WTC11 (cell line): ENCODE results near the gene TRIAP1. TPM values are rescaled to one million over a fixed set of nuclear protein-coding genes. Genes with fewer than 3 reads are reported as not detected.

ENCODE experiments used
- ATAC-seq: fragments of 200-7000 bp; cut with Tn5 transposase; 2 replicates; pipeline ENCODE4 v1.10.0; 2021; ENCODE audit warnings: mild to moderate bottlenecking, moderate library complexity
- CTCF ChIA-PET: fragments of 300-600 bp; sonication (Branson Sonifier 250); formaldehyde crosslinking; loops from one replicate; lab custom pipeline; 2021; ENCODE audit warnings: antibody characterized with exemption; lab: Charles Lee
- POLR2A ChIA-PET: fragments of 350-600 bp; sonication (Branson Sonifier 250); formaldehyde crosslinking; loops from one replicate; lab custom pipeline; 2021; ENCODE audit warnings: antibody characterized with exemption; lab: Charles Lee
- DNase-seq: peaks from one replicate; pipeline ENCODE4 v3.0.0; 2021; ENCODE audit warnings: low spot score
- H3K27ac Mint-ChIP-seq: 2 replicates; pipeline ENCODE4 v1.8.0; 2021; ENCODE audit warnings: mixed read lengths
- H3K27me3 Mint-ChIP-seq: 2 replicates; pipeline ENCODE4 v1.8.0; 2021; ENCODE audit warnings: low read depth, mild to moderate bottlenecking, moderate library complexity, mixed read lengths
- H3K36me3 Mint-ChIP-seq: 2 replicates; pipeline ENCODE4 v1.8.0; 2021; ENCODE audit warnings: mixed read lengths
- H3K4me1 Mint-ChIP-seq: 2 replicates; pipeline ENCODE4 v1.8.0; 2022; ENCODE audit warnings: mixed read lengths
- H3K4me3 Mint-ChIP-seq: 2 replicates; pipeline ENCODE4 v1.8.0; 2021; ENCODE audit warnings: mild to moderate bottlenecking, moderate library complexity, mixed read lengths
- H3K9me3 Mint-ChIP-seq: 2 replicates; pipeline ENCODE4 v1.8.0; 2021; ENCODE audit warnings: mixed read lengths
- CBFB ChIP-seq: sonication (generic); formaldehyde crosslinking; IDR thresholded peaks from 2 replicates; pipeline ENCODE4 v1.8.1; 2022; ENCODE audit warnings: mild to moderate bottlenecking, low read depth, missing genetic modification reagents
- CDX4 ChIP-seq: fragments of 250-450 bp; sonication (Bioruptor Pico); IDR thresholded peaks from 2 replicates; pipeline ENCODE4 v1.9.0; 2021; ENCODE audit warnings: moderate library complexity, mild to moderate bottlenecking, inconsistent platforms, borderline replicate concordance
- EMX1 ChIP-seq: fragments of 250-450 bp; sonication (Bioruptor Pico); IDR thresholded peaks from 2 replicates; pipeline ENCODE4 v1.8.0; 2021; ENCODE audit warnings: mild to moderate bottlenecking
- ERG ChIP-seq: fragments of 250-450 bp; sonication (Bioruptor Pico); IDR thresholded peaks from 2 replicates; pipeline ENCODE4 v1.8.0; 2021; ENCODE audit warnings: mild to moderate bottlenecking
- GTF2I ChIP-seq: fragments of 250-450 bp; sonication (Bioruptor Pico); conservative IDR thresholded peaks from 2 replicates; pipeline ENCODE4 v1.4.0; 2021; ENCODE audit warnings: mild to moderate bottlenecking
- HMGXB4 ChIP-seq: sonication (generic); formaldehyde crosslinking; IDR thresholded peaks from 2 replicates; pipeline ENCODE4 v1.8.1; 2023; ENCODE audit warnings: mild to moderate bottlenecking, moderate library complexity, missing genetic modification reagents
- NFATC4 ChIP-seq: fragments of 250-450 bp; sonication (Bioruptor Pico); IDR thresholded peaks from 2 replicates; pipeline ENCODE4 v1.9.0; 2021; ENCODE audit warnings: mild to moderate bottlenecking
- NFE2L1 ChIP-seq: sonication (generic); formaldehyde crosslinking; IDR thresholded peaks from 2 replicates; pipeline ENCODE4 v1.8.1; 2023; ENCODE audit warnings: missing genetic modification reagents
- NR2C2 ChIP-seq: sonication (generic); formaldehyde crosslinking; IDR thresholded peaks from 2 replicates; pipeline ENCODE4 v1.8.0; 2022; ENCODE audit warnings: mild to moderate bottlenecking, missing genetic modification reagents
- PRRX2 ChIP-seq: fragments of 250-450 bp; sonication (Bioruptor Pico); IDR thresholded peaks from 2 replicates; pipeline ENCODE4 v1.8.0; 2021; ENCODE audit warnings: mild to moderate bottlenecking
- RORB ChIP-seq: fragments of 250-450 bp; sonication (Bioruptor Pico); IDR thresholded peaks from 2 replicates; pipeline ENCODE4 v1.9.0; 2021; ENCODE audit warnings: mild to moderate bottlenecking
- SMAD4 ChIP-seq: sonication (generic); formaldehyde crosslinking; IDR thresholded peaks from 2 replicates; pipeline ENCODE4 v1.8.0; 2022; ENCODE audit warnings: mild to moderate bottlenecking, missing genetic modification reagents
- SOX15 ChIP-seq: fragments of 250-450 bp; sonication (Bioruptor Pico); IDR thresholded peaks from 2 replicates; pipeline ENCODE4 v1.9.0; 2021; ENCODE audit warnings: mild to moderate bottlenecking
- TEAD1 ChIP-seq: sonication (generic); formaldehyde crosslinking; IDR thresholded peaks from 2 replicates; pipeline ENCODE4 v1.8.0; 2022; ENCODE audit warnings: mild to moderate bottlenecking, missing genetic modification reagents
- TEAD4 ChIP-seq: sonication (generic); formaldehyde crosslinking; IDR thresholded peaks from 2 replicates; pipeline ENCODE4 v1.8.0; 2022; ENCODE audit warnings: mild to moderate bottlenecking, missing genetic modification reagents
- ZNF121 ChIP-seq: sonication (generic); formaldehyde crosslinking; IDR thresholded peaks from 2 replicates; pipeline ENCODE4 v1.8.0; 2023; ENCODE audit warnings: missing genetic modification reagents
- ZNF138 ChIP-seq: sonication (generic); formaldehyde crosslinking; conservative IDR thresholded peaks from 2 replicates; pipeline ENCODE4 v1.8.1; 2022; ENCODE audit warnings: mild to moderate bottlenecking, moderate library complexity, missing genetic modification reagents
- ZNF317 ChIP-seq: sonication (generic); formaldehyde crosslinking; IDR thresholded peaks from 2 replicates; pipeline ENCODE4 v1.8.1; 2023; ENCODE audit warnings: low read depth, mild to moderate bottlenecking, moderate library complexity, missing genetic modification reagents, borderline replicate concordance
- ZNF671 ChIP-seq: fragments of 250-450 bp; sonication (Bioruptor Pico); IDR thresholded peaks from 2 replicates; pipeline ENCODE4 v1.8.0; 2021; ENCODE audit warnings: mild to moderate bottlenecking
- total RNA-seq: library from RNA; stranded (reverse); gene quantifications from 3 replicates; pipeline ENCODE4 v1.2.3, GENCODE V29; 2021
- TF ChIP-seq, protein P1 (sequence below): sonication (generic); formaldehyde crosslinking; IDR thresholded peaks from 2 replicates; pipeline ENCODE4 v1.8.1; 2022; ENCODE audit warnings: mild to moderate bottlenecking, missing genetic modification reagents, moderate library complexity, borderline replicate concordance
- TF ChIP-seq, protein P2 (sequence below): sonication (generic); formaldehyde crosslinking; IDR thresholded peaks from 2 replicates; pipeline ENCODE4 v1.8.1; 2023; ENCODE audit warnings: mild to moderate bottlenecking, missing genetic modification reagents, moderate library complexity
- TF ChIP-seq, protein P3 (sequence below): sonication (generic); formaldehyde crosslinking; IDR thresholded peaks from 2 replicates; pipeline ENCODE4 v1.8.0; 2022; ENCODE audit warnings: mild to moderate bottlenecking, missing genetic modification reagents
- TF ChIP-seq, protein P4 (sequence below): sonication (generic); formaldehyde crosslinking; IDR thresholded peaks from 2 replicates; pipeline ENCODE4 v1.8.1; 2022; ENCODE audit warnings: mild to moderate bottlenecking, moderate library complexity, missing genetic modification reagents

TRIAP1 gene
- total RNA-seq, 1 experiment from 2014 or later: 75.3 TPM

GRCh38 chr12:120473807-120474615 lies 27.8 kb upstream of the TRIAP1 start:
- no peaks in the 10 kb centered on the region for H3K9me3 Mint-ChIP-seq
- POLR2A ChIA-PET: interaction anchor here (0.6 kb wide), 2 partner anchors 181 to 1080 kb away, joined by 3 to 5 read pairs; no protein-coding TSS in a partner anchor
- no peaks in the 10 kb centered on the region for H3K36me3 Mint-ChIP-seq
- peak overlapping the region; percentile 77; the same call in 1 of the 2 replicates for H3K27ac Mint-ChIP-seq
- ATAC-seq (no peak), DNase-seq (no peak)
- CTCF ChIA-PET: interaction anchor here (0.7 to 3.0 kb wide), 8 partner anchors 17 to 175 kb away, joined by 3 to 10 read pairs (median 4); partner anchors contain the start of genes DYNLL1 and SIRT4
- H3K4me1 Mint-ChIP-seq: peaks cover 14% of the 10 kb centered on the region
- no peak for TF ChIP-seq TEAD4 (CRISPR knock-in tag)
- no peak for TF ChIP-seq RORB (CRISPR knock-in tag)
- TF ChIP-seq HMGXB4 (CRISPR knock-in tag): no peak
- H3K27me3 Mint-ChIP-seq: no peaks in the 10 kb centered on the region
- no peak overlapping the region for H3K4me3 Mint-ChIP-seq

DNA sequence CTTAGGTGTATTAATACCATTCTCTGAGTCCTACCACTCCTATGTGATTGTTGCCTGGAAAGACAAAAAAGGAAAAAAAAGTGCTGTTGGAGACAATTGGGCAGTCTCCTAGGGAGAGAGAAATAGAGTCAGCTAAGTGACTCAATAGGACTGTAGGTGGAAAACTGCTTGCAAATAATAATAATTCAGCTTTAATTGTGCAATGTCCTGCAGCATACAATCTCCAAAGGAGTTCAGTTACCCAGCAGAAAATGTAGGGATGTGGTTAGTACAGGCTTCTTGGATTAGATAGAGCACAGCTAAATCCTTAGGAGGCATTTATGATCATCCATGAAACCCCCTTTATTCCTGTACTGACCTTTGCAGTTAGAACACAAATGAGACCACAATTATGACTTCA lies 26.3 kb upstream of the TRIAP1 start:
- H3K4me3 Mint-ChIP-seq: no peak overlapping the region
- no peak overlapping the region for H3K27ac Mint-ChIP-seq
- H3K27me3 Mint-ChIP-seq: no peaks in the 10 kb centered on the region
- H3K36me3 Mint-ChIP-seq: peaks cover 1% of the 10 kb centered on the region; the same call in 1 of the 2 replicates
- ChIA-PET POLR2A (no interaction called here), CTCF (no interaction called here)
- DNase-seq (no peak), ATAC-seq (no peak)
- peaks cover 22% of the 10 kb centered on the region for H3K4me1 Mint-ChIP-seq
- H3K9me3 Mint-ChIP-seq: no peaks in the 10 kb centered on the region
- TF ChIP-seq GTF2I (CRISPR knock-in tag) (no peak), ZNF138 (CRISPR knock-in tag) (no peak), ERG (no peak), TEAD1 (CRISPR knock-in tag) (no peak), SMAD4 (no peak), CBFB (CRISPR knock-in tag) (no peak), SOX15 (no peak), ZNF671 (no peak), EMX1 (no peak), NFATC4 (no peak), ZNF317 (CRISPR knock-in tag) (no peak), NR2C2 (CRISPR knock-in tag) (no peak), PRRX2 (CRISPR knock-in tag) (no peak), CDX4 (no peak), ZNF121 (no peak), NFE2L1 (CRISPR knock-in tag) (no peak)
- TF ChIP-seq, protein P1, sequence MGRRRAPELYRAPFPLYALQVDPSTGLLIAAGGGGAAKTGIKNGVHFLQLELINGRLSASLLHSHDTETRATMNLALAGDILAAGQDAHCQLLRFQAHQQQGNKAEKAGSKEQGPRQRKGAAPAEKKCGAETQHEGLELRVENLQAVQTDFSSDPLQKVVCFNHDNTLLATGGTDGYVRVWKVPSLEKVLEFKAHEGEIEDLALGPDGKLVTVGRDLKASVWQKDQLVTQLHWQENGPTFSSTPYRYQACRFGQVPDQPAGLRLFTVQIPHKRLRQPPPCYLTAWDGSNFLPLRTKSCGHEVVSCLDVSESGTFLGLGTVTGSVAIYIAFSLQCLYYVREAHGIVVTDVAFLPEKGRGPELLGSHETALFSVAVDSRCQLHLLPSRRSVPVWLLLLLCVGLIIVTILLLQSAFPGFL: no peak
- TF ChIP-seq, protein P2, sequence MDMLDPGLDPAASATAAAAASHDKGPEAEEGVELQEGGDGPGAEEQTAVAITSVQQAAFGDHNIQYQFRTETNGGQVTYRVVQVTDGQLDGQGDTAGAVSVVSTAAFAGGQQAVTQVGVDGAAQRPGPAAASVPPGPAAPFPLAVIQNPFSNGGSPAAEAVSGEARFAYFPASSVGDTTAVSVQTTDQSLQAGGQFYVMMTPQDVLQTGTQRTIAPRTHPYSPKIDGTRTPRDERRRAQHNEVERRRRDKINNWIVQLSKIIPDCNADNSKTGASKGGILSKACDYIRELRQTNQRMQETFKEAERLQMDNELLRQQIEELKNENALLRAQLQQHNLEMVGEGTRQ (CRISPR knock-in tag): no peak
- TF ChIP-seq, protein P3, sequence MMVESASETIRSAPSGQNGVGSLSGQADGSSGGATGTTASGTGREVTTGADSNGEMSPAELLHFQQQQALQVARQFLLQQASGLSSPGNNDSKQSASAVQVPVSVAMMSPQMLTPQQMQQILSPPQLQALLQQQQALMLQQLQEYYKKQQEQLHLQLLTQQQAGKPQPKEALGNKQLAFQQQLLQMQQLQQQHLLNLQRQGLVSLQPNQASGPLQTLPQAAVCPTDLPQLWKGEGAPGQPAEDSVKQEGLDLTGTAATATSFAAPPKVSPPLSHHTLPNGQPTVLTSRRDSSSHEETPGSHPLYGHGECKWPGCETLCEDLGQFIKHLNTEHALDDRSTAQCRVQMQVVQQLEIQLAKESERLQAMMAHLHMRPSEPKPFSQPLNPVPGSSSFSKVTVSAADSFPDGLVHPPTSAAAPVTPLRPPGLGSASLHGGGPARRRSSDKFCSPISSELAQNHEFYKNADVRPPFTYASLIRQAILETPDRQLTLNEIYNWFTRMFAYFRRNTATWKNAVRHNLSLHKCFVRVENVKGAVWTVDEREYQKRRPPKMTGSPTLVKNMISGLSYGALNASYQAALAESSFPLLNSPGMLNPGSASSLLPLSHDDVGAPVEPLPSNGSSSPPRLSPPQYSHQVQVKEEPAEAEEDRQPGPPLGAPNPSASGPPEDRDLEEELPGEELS (CRISPR knock-in tag): no peak
- TF ChIP-seq, protein P4, sequence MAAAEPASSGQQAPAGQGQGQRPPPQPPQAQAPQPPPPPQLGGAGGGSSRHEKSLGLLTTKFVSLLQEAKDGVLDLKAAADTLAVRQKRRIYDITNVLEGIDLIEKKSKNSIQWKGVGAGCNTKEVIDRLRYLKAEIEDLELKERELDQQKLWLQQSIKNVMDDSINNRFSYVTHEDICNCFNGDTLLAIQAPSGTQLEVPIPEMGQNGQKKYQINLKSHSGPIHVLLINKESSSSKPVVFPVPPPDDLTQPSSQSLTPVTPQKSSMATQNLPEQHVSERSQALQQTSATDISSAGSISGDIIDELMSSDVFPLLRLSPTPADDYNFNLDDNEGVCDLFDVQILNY (CRISPR knock-in tag): no peak
